K562 (cell line): ENCODE measurements around the gene SART3. TPM values are rescaled to one million over a fixed set of nuclear protein-coding genes. Genes with fewer than 3 reads are reported as not detected.

Experiments
- ARHGAP35 ChIP-seq: fragments of 450-650 bp; IDR thresholded peaks from 2 replicates; pipeline ENCODE4 v1.6.1; 2018; ENCODE audit not compliant: partially characterized antibody
- ATF3 ChIP-seq, 2 experiments: fragments of 450-650 bp in 1 of 2; sonication (generic) in 1 of 2; formaldehyde crosslinking in 1 of 2; IDR thresholded peaks in 1 of 2; conservative IDR thresholded peaks in 1 of 2; 2 replicates each; pipeline versions ENCODE4 v1.6.1 to v1.8.1; 2016 to 2023; ENCODE audit warnings: mild to moderate bottlenecking in 2 of 2, moderate library complexity in 2 of 2, inconsistent platforms in 1 of 2, missing genetic modification reagents in 1 of 2
- BRF1 ChIP-seq: IDR thresholded peaks from 3 replicates; pipeline ENCODE4 v1.6.1; 2011; ENCODE audit warnings: borderline replicate concordance, mild to moderate bottlenecking; ENCODE audit not compliant: insufficient read length; ENCODE audit errors: extremely low read depth
- CBX2 ChIP-seq: fragments of 200-600 bp; sonication (generic); IDR thresholded peaks from one replicate; pipeline ENCODE4 v1.6.1; 2012; ENCODE audit warnings: mild to moderate bottlenecking, low read length, inconsistent platforms; ENCODE audit not compliant: insufficient read depth, poor library complexity, severe bottlenecking
- CHAMP1 ChIP-seq: fragments of 450-650 bp; IDR thresholded peaks from 2 replicates; pipeline ENCODE4 v1.6.1; 2016; ENCODE audit warnings: mild to moderate bottlenecking
- E2F8 ChIP-seq: fragments of 450-650 bp; IDR thresholded peaks from 2 replicates; pipeline ENCODE4 v1.7.1; 2018; ENCODE audit warnings: mild to moderate bottlenecking, low read depth; ENCODE audit not compliant: partially characterized antibody
- GMEB1 ChIP-seq: fragments of 250-450 bp; sonication (Bioruptor Pico); IDR thresholded peaks from 2 replicates; pipeline ENCODE4 v1.4.0; 2020; ENCODE audit warnings: mild to moderate bottlenecking
- MAFG ChIP-seq: fragments of 450-650 bp; conservative IDR thresholded peaks from 2 replicates; pipeline ENCODE4 v1.6.1; 2016; ENCODE audit warnings: missing genetic modification characterization, missing compliant biosample characterization
- NELFE ChIP-seq: IDR thresholded peaks from 2 replicates; pipeline ENCODE4 v1.6.1; 2011; ENCODE audit warnings: mild to moderate bottlenecking; ENCODE audit not compliant: insufficient read depth, insufficient read length
- RNF219 ChIP-seq: fragments of 250-450 bp; sonication (Bioruptor Pico); IDR thresholded peaks from 2 replicates; pipeline ENCODE4 v1.5.0; 2022; ENCODE audit warnings: mild to moderate bottlenecking
- ZNF408 ChIP-seq: fragments of 250-450 bp; sonication (Bioruptor Pico); IDR thresholded peaks from 2 replicates; pipeline ENCODE4 v1.4.0; 2020; ENCODE audit warnings: low read depth, mild to moderate bottlenecking, moderate library complexity
- ZNF511 ChIP-seq: sonication (generic); formaldehyde crosslinking; IDR thresholded peaks from 2 replicates; pipeline ENCODE4 v1.8.0; 2022; ENCODE audit warnings: mild to moderate bottlenecking, missing genetic modification reagents
- ZNF778 ChIP-seq: fragments of 450-650 bp; formaldehyde crosslinking; IDR thresholded peaks from 2 replicates; pipeline ENCODE4 v1.4.0; 2020; ENCODE audit warnings: mild to moderate bottlenecking, moderate library complexity
- polyA plus RNA-seq, 8 experiments: library from polyadenylated mRNA; depleted of rRNA in 4 of 8; stranded (reverse) in 5 of 8; unstranded in 3 of 8; fragments of >200 nt; fragmentation: Nextera tagmentation in 2 of 8; fragmentation: Illumina TruSeq in 1 of 8; extraction: Ambion mirVana in 2 of 8; extraction: Trizol in 1 of 8; gene quantifications; 2 replicates each; pipeline versions ENCODE4 v1.2.1 to v1.2.3, GENCODE V29; 2011 to 2014; ENCODE audit warnings: inconsistent platforms in 1 of 8, missing spikeins in 1 of 8
- total RNA-seq, 7 experiments: library from RNA; depleted of rRNA in 6 of 7; stranded (reverse); fragments of >200 nt in 6 of 7; fragmentation: Illumina TruSeq in 2 of 7; extraction: Trizol in 2 of 7; gene quantifications; 2 replicates each; pipeline versions ENCODE4 v1.2.1 to v1.2.3, GENCODE V29; 2011 to 2021; ENCODE audit warnings: low replicate concordance in 1 of 7

The SART3 gene
- total and polyA plus RNA-seq, 9 of the 15 experiments (the other 6 are each of a cell fraction or from before 2014, with no cell fraction given): 8.9 to 167 (median 56.7) TPM

GRCh38 chr12:108514973-108515814 lies 45.8 kb downstream of the SART3 start, which contains the start of gene FICD (continued):
- TF ChIP-seq RNF219: no peak
- TF ChIP-seq ZNF778 (CRISPR knock-in tag): no peak
- no peak for TF ChIP-seq CBX2
- no peak for TF ChIP-seq ATF3 (IDR thresholded peaks at IDR 0.05)
- TF ChIP-seq ATF3 (CRISPR knock-in tag; conservative IDR thresholded peaks at IDR 0.05): no peak
- TF ChIP-seq BRF1: no peak
- TF ChIP-seq ARHGAP35: no peak
- no peak for TF ChIP-seq MAFG (tag)
- peak; percentile 93 for TF ChIP-seq E2F8
- no peak for TF ChIP-seq ZNF511
- TF ChIP-seq GMEB1 (CRISPR knock-in tag): peak; percentile 62
- no peak for TF ChIP-seq CHAMP1
- no peak for TF ChIP-seq NELFE
- TF ChIP-seq ZNF408 (CRISPR knock-in tag): no peak
